ENCODE measurements around the gene HAPLN3. TPM values are rescaled to one million over a fixed set of nuclear protein-coding genes. Genes with fewer than 3 reads are reported as not detected.

Gene HAPLN3
- total and polyA plus RNA-seq, 4 donors, result 12.6 to 20.3 (median 18.4) TPM

Other genes starting within 250 kb of the HAPLN3 start
- 10 to 100 TPM; 11.5 to 16.3 TPM for gene ACAN, start 92.1 kb downstream of the HAPLN3 start, total RNA-seq
- 10 to 100 TPM; 18.5 to 25.5 TPM for gene ACAN, start 92.1 kb downstream of the HAPLN3 start, polyA plus RNA-seq (ENCODE audit: insufficient read length in 2 of 2)
- gene MFGE8, start 17.8 kb upstream of the HAPLN3 start, total RNA-seq, result 10 to 100 TPM; 59.4 to 60.2 TPM
- gene MFGE8, start 17.8 kb upstream of the HAPLN3 start, polyA plus RNA-seq (ENCODE audit: insufficient read length in 2 of 2), result 100 to 1,000 TPM; 171 to 225 TPM
- gene ABHD2, start 192.9 kb upstream of the HAPLN3 start, total RNA-seq, result 10 to 100 TPM; 67.2 to 75.7 TPM
- gene ABHD2, start 192.9 kb upstream of the HAPLN3 start, polyA plus RNA-seq (ENCODE audit: insufficient read length in 2 of 2), result 10 to 100 TPM; 47.1 to 63.1 TPM